GM21786 (cell line): ENCODE results near the gene POLR3C.
"Not testable (repeated sequence)": the region's sequence is repeated elsewhere in the genome, so short reads cannot be mapped to it uniquely, and the experiment has no call there.

Source experiments
- ATAC-seq: cut with Tn5 transposase; IDR thresholded peaks from one replicate; pipeline ENCODE4 v1.9.1; 2021; ENCODE audit not compliant: unreplicated experiment

The POLR3C gene, protein sequence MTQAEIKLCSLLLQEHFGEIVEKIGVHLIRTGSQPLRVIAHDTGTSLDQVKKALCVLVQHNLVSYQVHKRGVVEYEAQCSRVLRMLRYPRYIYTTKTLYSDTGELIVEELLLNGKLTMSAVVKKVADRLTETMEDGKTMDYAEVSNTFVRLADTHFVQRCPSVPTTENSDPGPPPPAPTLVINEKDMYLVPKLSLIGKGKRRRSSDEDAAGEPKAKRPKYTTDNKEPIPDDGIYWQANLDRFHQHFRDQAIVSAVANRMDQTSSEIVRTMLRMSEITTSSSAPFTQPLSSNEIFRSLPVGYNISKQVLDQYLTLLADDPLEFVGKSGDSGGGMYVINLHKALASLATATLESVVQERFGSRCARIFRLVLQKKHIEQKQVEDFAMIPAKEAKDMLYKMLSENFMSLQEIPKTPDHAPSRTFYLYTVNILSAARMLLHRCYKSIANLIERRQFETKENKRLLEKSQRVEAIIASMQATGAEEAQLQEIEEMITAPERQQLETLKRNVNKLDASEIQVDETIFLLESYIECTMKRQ

DNA sequence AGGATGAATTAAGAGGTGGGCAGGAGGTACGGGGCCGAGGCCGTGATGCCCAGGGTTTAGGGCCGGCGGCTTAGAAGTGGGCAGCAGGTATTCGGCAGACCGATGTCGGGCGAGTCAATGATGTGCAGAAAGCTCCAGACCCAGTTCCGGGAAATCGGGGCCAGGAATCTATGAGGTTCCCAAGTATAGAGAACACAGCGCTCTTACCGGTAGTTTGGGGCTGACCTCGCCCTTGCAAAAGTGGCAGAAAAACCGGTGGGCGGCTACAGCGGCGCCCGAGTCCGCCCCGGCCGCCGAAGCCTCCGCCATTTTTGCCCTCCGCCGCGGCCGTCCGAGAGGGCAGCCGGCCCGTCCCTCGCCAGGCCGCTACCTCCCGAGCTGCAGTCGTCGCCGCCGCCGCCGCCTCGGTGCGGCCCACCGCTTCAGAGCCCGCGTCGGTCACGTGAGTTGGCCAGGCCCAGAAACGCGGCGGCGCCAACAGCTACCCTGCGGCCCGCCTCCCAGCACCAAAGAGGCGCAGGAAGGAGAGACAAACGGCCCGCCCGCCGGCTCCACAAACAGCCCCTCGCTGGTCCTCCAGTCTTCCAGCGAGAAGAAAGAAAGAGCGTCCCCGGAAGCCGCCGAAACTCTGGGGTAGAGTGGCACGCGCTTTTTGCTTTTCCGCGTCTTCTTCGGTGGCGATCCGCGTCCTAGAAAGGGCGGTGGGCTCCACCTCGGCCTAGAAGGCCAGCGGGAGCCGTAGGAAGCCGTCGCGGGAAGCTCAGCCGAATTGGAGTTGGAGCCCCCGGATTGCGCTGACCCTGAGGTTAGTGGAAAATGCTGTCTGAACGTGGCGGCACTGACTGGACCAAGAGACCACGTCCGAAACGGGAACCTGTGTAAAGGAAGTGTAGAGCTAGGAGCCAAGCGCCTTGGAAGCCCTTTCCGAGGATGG, at the start of gene POLR3C, which contains the start of gene RNF115:
TSS of gene POLR3C (plus strand) at position 636 of the 934 bp plus-strand sequence. CDS start 1,577 bp downstream, outside the sequence.
TSS of gene RNF115 (minus strand) at position 531 of the 934 bp plus-strand sequence. CDS start at position 309, 222 bp downstream.
- ATAC-seq = peak; percentile 77

DNA sequence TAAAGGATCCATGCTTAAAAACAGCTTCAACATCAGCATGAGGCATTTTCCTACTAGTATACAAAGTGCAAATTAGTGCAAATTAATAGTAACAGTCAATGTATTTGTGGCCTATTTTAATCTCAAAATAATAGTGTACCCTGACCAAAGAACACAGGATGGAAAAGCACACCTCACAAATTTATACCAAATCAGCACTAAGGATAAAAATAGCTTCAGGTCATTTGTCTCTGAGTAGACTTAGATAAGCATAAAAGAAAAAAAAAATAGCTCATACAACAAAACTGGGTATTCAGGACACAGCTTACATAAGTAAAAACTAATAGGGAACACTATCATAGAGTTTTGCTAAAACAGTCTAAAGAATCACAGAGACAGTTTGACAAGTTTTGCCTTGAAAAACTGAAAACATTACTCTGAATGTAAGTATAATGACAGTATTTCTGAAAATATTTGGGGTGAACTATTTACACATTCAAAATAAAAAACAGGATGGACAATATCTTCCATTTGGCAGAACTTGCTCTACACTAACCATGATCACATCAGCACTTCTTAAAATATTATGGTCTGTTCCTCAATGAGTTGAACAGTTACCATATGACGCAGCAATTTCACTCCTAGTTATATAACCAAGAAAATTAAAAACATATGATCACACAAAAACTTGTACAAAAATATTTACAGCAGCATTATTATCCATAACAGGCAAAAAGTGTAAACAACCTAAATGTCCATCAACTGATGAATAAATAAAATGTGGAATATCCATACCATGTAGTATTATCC, 46.4 kb upstream of the POLR3C start:
- no peak for ATAC-seq

DNA sequence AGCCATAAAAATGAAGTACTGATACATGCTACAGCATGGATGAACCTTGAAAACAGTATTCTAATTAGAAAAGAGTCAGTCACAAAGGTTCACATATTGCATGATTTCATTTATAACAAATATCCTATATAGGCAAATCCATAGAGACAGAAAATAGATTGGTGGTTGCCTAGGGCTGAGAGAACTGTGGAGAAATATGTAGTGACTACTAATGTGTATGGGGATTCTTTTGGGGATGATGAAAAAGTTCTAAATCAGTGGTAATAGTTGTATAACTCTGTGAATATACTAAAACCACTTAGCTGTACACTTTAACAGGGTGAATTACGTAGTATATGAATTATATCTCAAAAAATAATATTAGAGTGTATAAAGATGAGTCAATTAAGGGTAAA, 45.9 kb upstream of the POLR3C start:
- no peak for ATAC-seq

DNA sequence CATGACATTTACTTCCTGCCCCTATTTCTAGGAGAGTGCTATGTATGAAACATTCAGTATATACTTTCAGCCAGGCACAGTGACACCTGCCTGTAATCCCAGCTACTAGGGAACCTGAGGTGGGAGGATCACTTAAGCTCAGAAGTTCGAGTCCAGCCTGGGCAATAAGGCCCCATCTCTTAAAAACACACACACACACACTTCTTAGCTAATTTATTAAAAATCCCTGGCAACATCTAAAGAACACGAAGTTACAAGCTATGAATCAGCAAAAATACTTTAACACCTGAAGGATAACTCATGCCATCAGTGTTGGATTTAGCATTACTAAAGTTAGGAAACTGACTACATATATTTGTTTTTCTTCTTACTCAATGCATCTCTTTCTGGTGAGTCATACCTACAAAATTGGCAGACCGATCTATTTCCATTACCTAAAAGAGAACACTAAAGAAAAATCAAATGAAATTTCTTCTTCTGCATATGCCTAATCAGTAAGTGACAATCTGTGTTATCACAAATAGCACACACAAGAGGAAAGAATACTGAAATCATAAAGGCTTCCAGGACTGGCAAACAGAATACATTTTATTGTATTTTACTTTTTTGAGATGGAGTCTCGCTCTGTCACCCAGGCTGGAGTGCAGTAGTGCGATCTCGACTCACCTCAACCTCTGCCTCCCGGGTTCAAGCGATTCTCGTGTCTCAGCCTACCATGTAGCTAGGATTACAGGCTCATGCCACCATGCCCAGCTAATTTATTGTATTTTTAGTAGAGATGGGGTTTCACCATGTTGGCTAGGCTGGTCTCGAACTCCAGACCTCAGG, 41.5 kb upstream of the POLR3C start:
- ATAC-seq = no peak

DNA sequence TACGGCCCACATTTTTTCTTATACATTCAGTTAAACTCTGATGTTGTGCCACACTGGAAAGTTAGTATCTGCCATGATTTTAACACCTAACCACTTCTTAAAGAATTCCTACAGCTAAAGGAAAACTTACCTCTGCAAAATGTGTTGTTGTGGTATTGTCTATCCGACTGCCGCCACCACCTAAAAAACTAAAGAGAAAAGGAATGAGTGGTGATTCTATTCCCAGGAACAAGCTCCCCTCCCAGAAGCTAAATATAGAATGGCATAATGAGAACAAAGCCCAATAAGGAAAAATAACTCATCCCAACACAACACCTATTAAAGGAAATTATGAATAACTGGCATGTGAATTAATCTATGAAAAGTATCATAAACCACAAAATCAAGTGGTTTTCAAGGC, 39.6 kb upstream of the POLR3C start:
- no peak for ATAC-seq

DNA sequence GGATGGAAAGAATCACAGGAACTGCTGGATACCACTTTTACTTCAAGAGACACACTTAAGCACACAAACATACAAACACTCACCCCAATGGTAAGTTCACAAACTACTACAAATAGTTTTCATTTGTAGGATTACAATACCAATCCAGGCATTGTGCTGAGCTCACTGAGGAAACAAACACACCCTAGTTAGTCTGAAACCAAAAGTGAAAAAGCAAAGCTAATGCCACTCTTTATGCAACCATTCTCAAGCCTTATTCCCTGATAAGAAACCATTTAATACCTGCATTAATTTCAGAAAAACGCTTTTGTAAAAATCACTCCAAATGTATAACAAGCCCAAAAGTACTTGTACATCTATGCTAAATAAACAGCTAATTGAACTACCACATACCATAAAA, 38.5 kb upstream of the POLR3C start:
- no peak for ATAC-seq

DNA sequence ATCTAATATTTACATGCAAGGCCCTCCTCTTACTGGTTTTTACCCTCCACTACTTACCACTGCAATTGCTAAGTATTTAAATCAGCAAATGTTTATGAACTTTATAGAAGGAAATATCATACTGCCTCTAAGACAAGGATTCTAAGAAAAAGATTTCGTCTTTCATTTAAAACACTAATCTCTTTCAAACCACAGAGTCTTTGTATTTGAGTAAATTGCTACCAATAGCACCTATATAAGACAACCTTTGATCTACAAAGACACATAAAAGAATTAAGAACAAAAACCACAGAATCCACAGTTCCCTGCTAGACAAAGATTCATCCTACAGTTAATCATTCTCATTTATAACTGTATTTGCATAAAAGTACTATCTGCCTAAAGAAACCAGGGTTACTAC, 37.7 kb upstream of the POLR3C start:
- ATAC-seq = no peak

DNA sequence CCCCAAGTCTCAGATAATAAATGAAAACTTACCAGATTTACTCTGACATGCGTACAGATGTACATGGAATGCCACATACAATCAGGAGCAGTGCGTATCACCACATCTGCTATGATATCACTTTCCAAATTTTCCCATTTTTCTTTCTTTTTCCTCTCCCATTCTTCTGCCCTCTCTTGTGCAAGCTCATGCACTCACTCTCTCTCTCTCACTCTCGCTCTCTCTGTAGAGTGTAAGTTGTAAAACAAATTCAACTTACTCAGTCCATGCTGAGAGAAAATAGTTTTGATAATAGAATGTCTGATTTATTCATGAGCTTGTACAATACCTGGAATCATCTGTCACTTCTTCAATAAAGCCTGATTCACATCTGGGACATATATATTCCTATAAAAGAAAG, 35.4 kb upstream of the POLR3C start:
- ATAC-seq = no peak

DNA sequence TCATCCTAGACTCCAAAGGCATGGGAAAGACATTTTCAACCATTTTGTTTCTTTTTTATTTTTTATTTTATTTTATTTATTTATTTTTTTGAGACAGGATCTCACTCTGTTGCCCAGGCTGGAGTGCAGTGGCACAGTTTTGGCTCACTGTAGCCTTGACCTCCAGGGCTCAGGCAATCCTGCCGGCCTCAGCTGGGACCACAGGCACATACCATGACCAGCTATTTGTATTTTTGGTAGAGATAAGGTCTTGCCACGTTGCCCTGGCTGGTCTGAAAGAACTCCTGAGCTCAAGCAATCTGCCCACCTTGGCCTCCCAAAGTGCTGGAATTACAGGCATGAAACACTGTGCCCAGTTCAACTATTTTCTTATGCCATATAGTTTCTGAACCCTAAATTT, 32.1 kb upstream of the POLR3C start:
- ATAC-seq = not testable (repeated sequence)

DNA sequence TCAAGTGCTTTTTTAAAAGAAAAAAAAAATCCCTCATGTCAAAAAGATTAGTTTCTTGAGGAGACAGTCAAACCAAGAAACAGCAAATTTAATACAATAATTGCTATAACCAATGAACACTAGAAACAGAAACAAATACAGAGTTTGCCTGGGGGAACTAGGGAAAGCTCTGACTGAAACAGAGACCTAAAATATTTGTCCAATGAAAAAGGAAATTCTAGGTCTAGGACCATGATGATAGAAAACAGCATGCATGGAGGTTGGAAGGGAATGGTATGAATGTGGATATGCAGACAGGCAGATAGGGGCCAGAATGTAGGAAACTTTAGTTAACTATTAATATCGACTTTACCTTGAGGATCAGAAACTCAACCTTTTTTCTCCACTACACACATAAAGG, 31.5 kb upstream of the POLR3C start:
- ATAC-seq = no peak

DNA sequence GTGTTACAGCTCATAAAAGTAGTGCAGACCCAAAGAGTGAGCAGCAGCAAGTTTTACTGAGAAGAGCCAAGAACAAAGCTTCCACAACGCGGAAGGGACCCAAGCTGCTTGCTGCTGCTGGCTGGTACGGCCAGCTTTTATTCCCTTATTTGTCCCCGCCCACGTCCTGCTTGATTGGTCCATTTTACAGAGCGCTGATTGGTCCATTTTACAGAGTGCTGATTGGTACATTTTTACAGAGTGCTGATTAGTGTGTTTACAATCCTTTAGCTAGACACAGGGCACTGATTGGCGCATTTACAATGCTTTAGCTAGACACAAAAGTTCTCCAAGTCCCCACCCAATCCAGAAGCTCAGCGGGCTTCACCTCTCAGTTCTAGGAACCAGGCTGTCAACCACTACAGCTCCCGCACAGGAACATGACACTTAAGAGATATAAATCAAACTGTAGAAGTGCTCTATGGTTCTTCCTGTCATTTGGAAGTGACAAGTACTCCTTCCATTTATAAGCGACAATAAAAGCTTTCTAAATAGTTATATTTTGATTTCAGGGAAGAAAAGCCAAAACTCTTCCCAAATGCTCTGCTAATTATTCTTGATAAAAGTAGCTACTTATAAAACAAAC, 28.6 kb upstream of the POLR3C start:
- ATAC-seq = no peak

DNA sequence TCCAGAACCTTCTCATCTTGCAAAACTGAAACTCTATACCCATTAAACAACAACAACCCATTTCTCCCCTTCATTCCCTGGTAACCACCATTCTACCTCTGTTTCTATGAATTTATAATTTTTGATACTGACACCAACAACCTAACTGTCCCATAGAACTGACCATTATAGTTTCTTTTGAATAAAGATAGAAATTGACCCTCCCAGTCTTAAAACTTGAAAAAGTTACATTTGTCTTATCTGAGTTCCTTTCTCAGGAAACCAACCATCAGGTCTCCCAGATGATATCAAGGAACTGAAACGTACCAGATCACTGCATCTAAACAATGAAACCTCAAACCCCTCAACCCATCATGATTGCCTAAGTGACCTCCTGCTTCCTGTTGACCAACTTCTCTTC, 27.2 kb upstream of the POLR3C start:
- ATAC-seq = no peak

DNA sequence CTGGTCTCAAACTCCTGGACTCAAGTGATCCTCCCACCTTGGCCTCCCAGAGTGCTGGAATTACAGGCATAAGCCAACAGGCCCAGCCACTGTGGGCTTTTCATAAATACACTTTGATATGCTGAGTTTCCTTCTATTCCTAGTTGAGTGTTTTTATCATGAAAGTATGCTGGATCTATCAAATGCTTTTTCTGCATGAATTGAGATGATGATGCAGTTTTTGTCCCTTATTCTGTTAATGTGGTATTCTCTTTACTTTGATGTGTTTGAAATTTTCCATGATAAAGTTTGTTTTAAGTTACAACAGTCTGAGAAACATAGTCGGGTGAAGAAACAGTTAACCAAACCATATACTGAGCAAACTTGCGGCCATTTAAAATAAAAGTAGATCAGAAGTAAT, 24.2 kb upstream of the POLR3C start:
- ATAC-seq = no peak

DNA sequence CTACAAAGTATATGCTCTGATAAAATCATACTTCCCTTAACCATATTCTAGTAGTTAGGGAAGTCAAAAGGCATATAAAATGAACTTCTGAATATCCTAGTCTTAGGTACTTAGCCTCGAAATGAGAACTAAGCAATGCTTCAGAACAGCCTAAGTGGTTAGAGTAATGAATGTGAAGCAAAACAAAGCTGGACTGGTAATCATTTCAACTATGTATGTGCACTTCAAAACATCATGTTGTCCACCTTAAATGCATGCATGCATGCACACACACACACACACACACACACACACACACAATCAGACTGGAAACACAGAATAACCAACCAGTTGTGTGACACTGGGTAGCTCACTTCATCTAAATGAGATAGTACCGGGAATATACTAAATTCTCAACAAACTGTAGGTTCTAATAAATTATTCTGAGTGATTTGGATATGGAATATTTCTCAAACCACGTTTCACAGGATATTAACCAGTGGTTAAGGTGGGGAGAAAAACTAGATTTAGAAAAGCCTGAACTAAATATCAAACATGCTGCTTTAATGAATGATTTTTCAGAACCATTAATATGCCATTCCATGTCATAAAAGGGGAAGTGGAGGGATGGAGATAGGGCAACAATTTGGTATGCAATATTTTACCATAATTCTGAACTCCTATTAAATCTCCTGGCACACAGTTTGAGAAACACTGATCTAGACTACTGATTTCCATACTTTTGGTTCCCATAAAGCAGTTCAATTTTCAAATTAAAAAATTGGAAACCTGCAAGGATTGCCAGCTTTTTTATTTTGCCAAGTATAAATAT, 19.6 kb upstream of the POLR3C start:
- ATAC-seq = no peak

DNA sequence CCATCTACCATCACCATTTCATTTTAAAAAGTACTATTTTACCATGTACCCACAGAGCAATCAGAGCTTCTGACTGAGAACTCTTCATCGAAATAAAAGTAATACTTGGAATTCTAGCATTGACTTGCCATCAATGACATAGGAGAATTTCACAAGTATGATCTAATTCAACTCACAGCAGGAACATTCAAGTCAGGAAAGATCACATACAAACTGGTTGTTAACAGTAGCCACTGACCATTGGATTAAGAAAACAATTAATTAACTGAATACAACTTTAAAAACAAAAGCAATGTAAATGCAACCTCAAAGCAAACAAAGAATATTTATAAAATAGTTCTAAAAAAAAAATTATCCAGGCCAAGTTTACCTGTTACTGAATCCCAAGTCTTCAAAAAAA, 18.9 kb upstream of the POLR3C start:
- ATAC-seq = no peak

DNA sequence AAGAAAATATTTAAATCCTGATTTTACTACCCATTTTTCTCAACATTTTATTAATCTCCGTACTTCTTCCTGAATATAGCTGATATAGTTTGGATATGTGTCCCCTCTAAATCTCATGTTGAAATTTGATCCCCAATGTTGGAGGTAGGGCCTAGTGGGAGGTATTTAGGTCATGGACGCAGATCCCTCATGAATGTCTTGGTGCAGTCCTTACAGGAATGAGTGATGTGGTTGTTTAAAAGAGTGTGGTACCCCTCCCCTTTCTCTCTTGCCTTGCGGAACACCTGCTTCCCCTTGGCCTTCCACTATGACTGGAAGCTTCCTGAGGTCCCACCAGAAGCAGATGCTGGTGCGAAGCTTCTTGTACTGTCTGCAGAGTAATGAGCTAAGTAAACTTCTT, 17.6 kb upstream of the POLR3C start:
- ATAC-seq = no peak

DNA sequence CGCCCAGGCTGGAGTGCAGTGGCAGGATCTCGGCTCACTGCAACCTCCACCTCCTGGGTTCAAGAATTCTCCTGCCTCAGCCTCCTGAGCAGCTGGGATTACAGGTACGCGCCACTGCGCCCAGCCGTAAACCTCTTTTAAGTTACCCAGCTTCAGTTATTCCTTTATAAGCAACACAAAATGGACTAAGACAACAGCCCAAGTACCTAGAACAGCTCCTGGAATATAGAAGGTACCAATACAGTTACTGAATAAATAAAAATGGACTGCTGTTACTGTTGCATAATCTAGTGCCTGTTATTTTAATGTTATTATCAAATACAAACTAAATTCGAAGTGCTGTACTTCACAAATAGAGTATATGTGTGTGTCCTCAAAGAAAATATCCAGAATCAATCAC, 17.2 kb upstream of the POLR3C start:
- no peak for ATAC-seq

DNA sequence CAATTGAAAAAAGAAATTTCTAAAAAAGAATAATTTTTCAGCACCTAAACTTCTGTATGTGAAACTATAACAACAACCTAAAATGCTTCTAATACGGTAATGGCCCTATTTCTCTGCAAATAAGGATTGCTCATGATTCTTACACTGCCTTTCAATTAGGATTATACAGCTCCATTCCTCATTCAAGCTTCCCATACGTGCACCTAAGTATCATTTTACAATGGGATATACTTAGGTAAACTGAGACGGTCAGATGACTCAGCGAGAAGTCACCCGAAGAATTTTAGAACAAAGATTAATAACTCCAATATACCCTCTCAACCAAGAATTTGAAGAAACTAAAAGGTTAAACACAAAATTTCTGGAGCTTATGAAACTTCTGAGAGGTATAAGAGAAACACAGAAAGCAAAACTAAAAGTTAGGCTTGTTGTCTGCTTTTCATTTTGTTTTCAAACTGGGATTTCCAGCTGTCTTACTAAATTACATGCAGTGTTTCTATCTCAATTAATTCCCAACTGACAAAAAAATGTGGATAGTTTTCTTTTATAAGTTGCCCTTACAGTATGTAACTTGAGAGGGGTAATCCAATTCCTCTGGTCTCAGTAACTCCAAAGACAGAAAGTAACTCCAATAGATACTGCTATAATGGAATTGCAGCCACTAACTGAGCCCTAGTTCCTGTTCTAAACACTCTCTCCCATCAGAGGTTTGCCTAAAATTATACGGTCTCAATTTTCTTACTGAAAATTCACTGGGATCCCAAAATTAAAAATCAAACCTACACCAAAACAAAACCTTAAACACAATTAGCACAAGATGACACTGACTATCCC, 10.8 kb upstream of the POLR3C start:
- ATAC-seq = not testable (repeated sequence)
